MM.1S (cell line): ENCODE results near the gene THRB.

Experiments
- CTCF ChIP-seq: fragments of 300-600 bp; sonication (generic); IDR thresholded peaks from 2 replicates; pipeline ENCODE4 v1.5.1; 2016; ENCODE audit warnings: antibody characterized with exemption, low read length, mixed read lengths
- EZH2phosphoT487 ChIP-seq: fragments of 300-600 bp; sonication (generic); IDR thresholded peaks from 2 replicates; pipeline ENCODE4 v1.6.1; 2018; ENCODE audit warnings: antibody characterized with exemption, low read length

- TF ChIP-seq EZH2phosphoT487 (no peak), CTCF (no peak)
Measured at GRCh38 chr3:24520101-24520495, 25.4 kb upstream of the THRB start.
